Measurements from ENCODE around the gene CTDSP2. TPM values are rescaled to one million over a fixed set of nuclear protein-coding genes. Genes with fewer than 3 reads are reported as not detected.
"Not testable (repeated sequence)": the region's sequence is repeated elsewhere in the genome, so short reads cannot be mapped to it uniquely, and the experiment has no call there.

Gene CTDSP2
- total RNA-seq, 1 experiment from 2014 or later, result 887 TPM

GRCh38 chr12:57852620-57853500, 6.3 kb upstream of the CTDSP2 start:
- no peak overlapping the region for H3K27ac ChIP-seq
- DNase-seq, result peak in 1 of 2 experiments; percentile 97
- peaks cover 14% of the 10 kb centered on the region for H3K9me3 ChIP-seq (replicated peaks)
- no peaks in the 10 kb centered on the region for H3K36me3 ChIP-seq
- peaks cover 85% of the 10 kb centered on the region for H3K27me3 ChIP-seq
- peak overlapping the region; percentile 49 for H3K4me3 ChIP-seq
- peaks cover 9% of the 10 kb centered on the region for H3K4me1 ChIP-seq

- no peak overlapping the region for H3K27ac ChIP-seq
- peaks cover 11% of the 10 kb centered on the region for H3K4me1 ChIP-seq
- peak overlapping the region; percentile 49 for H3K4me3 ChIP-seq
Observed at GRCh38 chr12:57852200-57852599, 5.7 kb upstream of the CTDSP2 start.

GRCh38 chr12:57851552-57851951, 5.0 kb upstream of the CTDSP2 start:
- peaks cover 12% of the 10 kb centered on the region for H3K9me3 ChIP-seq (replicated peaks)
- no peaks in the 10 kb centered on the region for H3K36me3 ChIP-seq
- H3K4me1 ChIP-seq, result peaks cover 13% of the 10 kb centered on the region
- peak in 1 of 2 experiments; percentile 67 for DNase-seq
- H3K4me3 ChIP-seq, result no peak overlapping the region
- peaks cover 82% of the 10 kb centered on the region for H3K27me3 ChIP-seq
- no peak overlapping the region for H3K27ac ChIP-seq

More at GRCh38 chr12:57852200-57852599, 5.7 kb upstream of the CTDSP2 start:
- Histone ChIP-seq H3K36me3 (no peaks in the 10 kb centered on the region), H3K27me3 (peaks cover 86% of the 10 kb centered on the region), H3K9me3 (replicated peaks) (peaks cover 14% of the 10 kb centered on the region)
- no peak for DNase-seq

- DNase-seq, result peak; percentile 63 to 84
- H3K4me3 ChIP-seq, result no peak overlapping the region
- peaks cover 77% of the 10 kb centered on the region for H3K27me3 ChIP-seq
- H3K4me1 ChIP-seq, result peaks cover 13% of the 10 kb centered on the region
- peaks cover 6% of the 10 kb centered on the region for H3K9me3 ChIP-seq (replicated peaks)
- no peak overlapping the region for H3K27ac ChIP-seq
- H3K36me3 ChIP-seq, result peaks cover 2% of the 10 kb centered on the region; the same call in 1 of the 2 replicates
Observed at GRCh38 chr12:57850854-57851430, 4.4 kb upstream of the CTDSP2 start.

- not testable (repeated sequence) for H3K4me3 ChIP-seq; H3K36me3 ChIP-seq; H3K9me3 ChIP-seq (replicated peaks); H3K27ac ChIP-seq
- peaks cover 65% of the 10 kb centered on the region for H3K27me3 ChIP-seq
- H3K4me1 ChIP-seq, result peaks cover 14% of the 10 kb centered on the region
- DNase-seq, result peak in 1 of 2 experiments; percentile 62
Observed at GRCh38 chr12:57849447-57849846, 2.9 kb upstream of the CTDSP2 start.

- peaks cover 4% of the 10 kb centered on the region; the same call in 1 of the 2 replicates for H3K36me3 ChIP-seq
- H3K9me3 ChIP-seq (replicated peaks), result no peaks in the 10 kb centered on the region
- H3K4me1 ChIP-seq, result peaks cover 18% of the 10 kb centered on the region
- H3K4me3 ChIP-seq, result no peak overlapping the region
- H3K27me3 ChIP-seq, result peaks cover 62% of the 10 kb centered on the region
- no peak overlapping the region for H3K27ac ChIP-seq
- peak in 1 of 2 experiments; percentile 69 for DNase-seq
Observed at GRCh38 chr12:57849035-57849434, 2.5 kb upstream of the CTDSP2 start.

- H3K4me3 ChIP-seq, result no peak overlapping the region
- peak in 1 of 2 experiments; percentile 67 for DNase-seq
- H3K27me3 ChIP-seq, result peaks cover 54% of the 10 kb centered on the region
- peaks cover 4% of the 10 kb centered on the region; the same call in 1 of the 2 replicates for H3K36me3 ChIP-seq
- H3K9me3 ChIP-seq (replicated peaks), result no peaks in the 10 kb centered on the region
- peaks cover 16% of the 10 kb centered on the region for H3K4me1 ChIP-seq
- H3K27ac ChIP-seq, result no peak overlapping the region
Observed at GRCh38 chr12:57848208-57848607, 1.7 kb upstream of the CTDSP2 start.

- Histone ChIP-seq H3K36me3 (peaks cover 4% of the 10 kb centered on the region; the same call in 1 of the 2 replicates), H3K27ac (peak overlapping the region; percentile 92), H3K27me3 (peaks cover 35% of the 10 kb centered on the region), H3K4me3 (peak overlapping the region; percentile 93), H3K4me1 (peaks cover 26% of the 10 kb centered on the region), H3K9me3 (replicated peaks) (no peaks in the 10 kb centered on the region)
- no peak for DNase-seq
Observed at GRCh38 chr12:57846285-57846576, 298 bp downstream of the CTDSP2 start.

GRCh38 chr12:57845478-57846284, 848 bp downstream of the CTDSP2 start:
- peak overlapping the region; percentile 93 for H3K4me3 ChIP-seq
- peaks cover 29% of the 10 kb centered on the region for H3K27me3 ChIP-seq
- H3K27ac ChIP-seq, result peak overlapping the region; percentile 92
- peaks cover 4% of the 10 kb centered on the region; the same call in 1 of the 2 replicates for H3K36me3 ChIP-seq
- peaks cover 31% of the 10 kb centered on the region for H3K4me1 ChIP-seq
- DNase-seq, result peak in 1 of 2 experiments; percentile 100
- no peaks in the 10 kb centered on the region for H3K9me3 ChIP-seq (replicated peaks)

GRCh38 chr12:57844709-57845477, 1.6 kb downstream of the CTDSP2 start:
- peaks cover 4% of the 10 kb centered on the region; the same call in 1 of the 2 replicates for H3K36me3 ChIP-seq
- H3K9me3 ChIP-seq (replicated peaks), result no peaks in the 10 kb centered on the region
- H3K4me3 ChIP-seq, result peak overlapping the region; percentile 93
- H3K27me3 ChIP-seq, result peaks cover 21% of the 10 kb centered on the region
- peak in 1 of 2 experiments; percentile 98 for DNase-seq
- H3K27ac ChIP-seq, result peak overlapping the region; percentile 92
- peaks cover 35% of the 10 kb centered on the region for H3K4me1 ChIP-seq

GRCh38 chr12:57842342-57843294, 3.9 kb downstream of the CTDSP2 start:
- Histone ChIP-seq H3K27ac (no peak overlapping the region), H3K4me1 (peaks cover 44% of the 10 kb centered on the region), H3K27me3 (no peaks in the 10 kb centered on the region), H3K4me3 (no peak overlapping the region), H3K9me3 (replicated peaks) (no peaks in the 10 kb centered on the region), H3K36me3 (peaks cover 9% of the 10 kb centered on the region; the same call in 1 of the 2 replicates)
- peak in 1 of 2 experiments; percentile 69 for DNase-seq

GRCh38 chr12:57841445-57841844, 5.1 kb downstream of the CTDSP2 start:
- Histone ChIP-seq H3K4me1 (peaks cover 50% of the 10 kb centered on the region), H3K27me3 (no peaks in the 10 kb centered on the region), H3K4me3 (no peak overlapping the region), H3K27ac (no peak overlapping the region), H3K9me3 (replicated peaks) (no peaks in the 10 kb centered on the region), H3K36me3 (peaks cover 9% of the 10 kb centered on the region; the same call in 1 of the 2 replicates)
- peak in 1 of 2 experiments; percentile 85 for DNase-seq

- Histone ChIP-seq H3K36me3 (peaks cover 4% of the 10 kb centered on the region; the same call in 1 of the 2 replicates), H3K4me3 (no peak overlapping the region), H3K27me3 (no peaks in the 10 kb centered on the region), H3K27ac (no peak overlapping the region), H3K9me3 (replicated peaks) (no peaks in the 10 kb centered on the region), H3K4me1 (peaks cover 55% of the 10 kb centered on the region)
- DNase-seq, result peak in 1 of 2 experiments; percentile 91
Observed at GRCh38 chr12:57840726-57841125, 5.8 kb downstream of the CTDSP2 start.

All from SJCRH30 (cell line).